HepG2 (cell line): ENCODE measurements around the gene CCDC144A. TPM values are rescaled to one million over a fixed set of nuclear protein-coding genes. Genes with fewer than 3 reads are reported as not detected.

Experiments used
- CHD4 ChIP-seq: fragments of 200-600 bp; sonication (generic); IDR thresholded peaks from 2 replicates; pipeline ENCODE4 v1.7.0; 2017; ENCODE audit warnings: mild to moderate bottlenecking, low read length, borderline replicate concordance
- HMGXB3 ChIP-seq: sonication (generic); formaldehyde crosslinking; IDR thresholded peaks from 2 replicates; pipeline ENCODE4 v1.4.0; 2020; ENCODE audit warnings: missing genetic modification reagents, borderline replicate concordance
- HNRNPK ChIP-seq: fragments of 200-400 bp; formaldehyde crosslinking; IDR thresholded peaks from 2 replicates; pipeline ENCODE4 v1.6.1; 2018; ENCODE audit warnings: low read length, low read depth, moderate library complexity, mild to moderate bottlenecking; ENCODE audit not compliant: poor library complexity, severe bottlenecking
- HOXA5 ChIP-seq: sonication (generic); formaldehyde crosslinking; IDR thresholded peaks from 2 replicates; pipeline ENCODE4 v1.4.0; 2020; ENCODE audit warnings: missing genetic modification reagents
- KLF9 ChIP-seq: IDR thresholded peaks from 2 replicates; pipeline ENCODE4 v1.6.1; 2016; ENCODE audit warnings: low read depth
- MIER2 ChIP-seq: IDR thresholded peaks from 2 replicates; pipeline ENCODE4 v1.6.1; 2016; ENCODE audit warnings: missing biosample characterization, missing genetic modification reagents
- PHF5A ChIP-seq: IDR thresholded peaks from one replicate; pipeline ENCODE4 v1.6.1; 2018; ENCODE audit warnings: low read depth, missing genetic modification reagents; ENCODE audit not compliant: unreplicated experiment
- RAD21 ChIP-seq: fragments of 450-650 bp; formaldehyde crosslinking; IDR thresholded peaks from 2 replicates; pipeline ENCODE4 v1.5.0; 2020; ENCODE audit warnings: mild to moderate bottlenecking
- SATB2 ChIP-seq: sonication (generic); formaldehyde crosslinking; IDR thresholded peaks from 2 replicates; pipeline ENCODE4 v1.5.0; 2020; ENCODE audit warnings: missing genetic modification reagents
- TBP ChIP-seq: sonication (generic); formaldehyde crosslinking; IDR thresholded peaks from 2 replicates; pipeline ENCODE4 v1.5.0; 2020; ENCODE audit warnings: missing genetic modification reagents
- TEAD2 ChIP-seq: sonication (generic); formaldehyde crosslinking; IDR thresholded peaks from 2 replicates; pipeline ENCODE4 v1.9.0; 2021; ENCODE audit warnings: missing genetic modification reagents
- THAP8 ChIP-seq: sonication (generic); formaldehyde crosslinking; IDR thresholded peaks from 2 replicates; pipeline ENCODE4 v1.5.1; 2020; ENCODE audit warnings: missing genetic modification reagents, mild to moderate bottlenecking, borderline replicate concordance
- TP53 ChIP-seq: sonication (generic); formaldehyde crosslinking; conservative IDR thresholded peaks from 2 replicates; pipeline ENCODE4 v1.4.0; 2020; ENCODE audit warnings: missing genetic modification reagents
- XRCC5 ChIP-seq: fragments of 200-400 bp; formaldehyde crosslinking; optimal IDR thresholded peaks from 2 replicates; pipeline ENCODE3; 2017; ENCODE audit warnings: mild to moderate bottlenecking, low read length
- ZBTB25 ChIP-seq: IDR thresholded peaks from 2 replicates; pipeline ENCODE4 v1.6.1; 2018; ENCODE audit warnings: missing genetic modification reagents
- ZFP36L1 ChIP-seq: sonication (generic); formaldehyde crosslinking; IDR thresholded peaks from 2 replicates; pipeline ENCODE4 v1.8.0; 2022; ENCODE audit warnings: mild to moderate bottlenecking, missing genetic modification reagents, moderate library complexity
- ZFX ChIP-seq: sonication (generic); formaldehyde crosslinking; IDR thresholded peaks from 2 replicates; pipeline ENCODE4 v1.4.0; 2020; ENCODE audit warnings: mild to moderate bottlenecking, low read depth, missing genetic modification reagents, moderate library complexity
- ZNF20 ChIP-seq: sonication (generic); formaldehyde crosslinking; IDR thresholded peaks from 2 replicates; pipeline ENCODE4 v1.4.0; 2020; ENCODE audit warnings: mild to moderate bottlenecking, moderate library complexity, missing genetic modification reagents
- ZNF260 ChIP-seq: sonication (generic); formaldehyde crosslinking; IDR thresholded peaks from 2 replicates; pipeline ENCODE4 v1.4.0; 2020; ENCODE audit warnings: missing genetic modification reagents, low read depth, mild to moderate bottlenecking, borderline replicate concordance
- ZNF335 ChIP-seq: sonication (generic); formaldehyde crosslinking; IDR thresholded peaks from 2 replicates; pipeline ENCODE4 v1.4.0; 2020; ENCODE audit warnings: missing genetic modification reagents
- ZNF44 ChIP-seq: sonication (generic); formaldehyde crosslinking; IDR thresholded peaks from 2 replicates; pipeline ENCODE4 v1.5.1; 2020; ENCODE audit warnings: mild to moderate bottlenecking, missing genetic modification reagents
- ZNF614 ChIP-seq: IDR thresholded peaks from 2 replicates; pipeline ENCODE4 v1.6.1; 2018; ENCODE audit warnings: missing biosample characterization, missing genetic modification reagents, inconsistent platforms, borderline replicate concordance
- ZNF737 ChIP-seq: sonication (generic); formaldehyde crosslinking; IDR thresholded peaks from 2 replicates; pipeline ENCODE4 v1.5.0; 2020; ENCODE audit warnings: missing genetic modification reagents, mild to moderate bottlenecking, borderline replicate concordance
- polyA plus RNA-seq, 8 experiments: library from polyadenylated mRNA; depleted of rRNA in 3 of 8; stranded (reverse) in 7 of 8; unstranded in 1 of 8; fragments of >200 nt; fragmentation: Illumina TruSeq in 4 of 8; extraction: Trizol in 4 of 8; gene quantifications; 2 replicates each; pipeline versions ENCODE4 v1.2.1 to v1.2.3, GENCODE V29; 2011 to 2016; ENCODE audit warnings: low read depth in 4 of 8, missing spikeins in 1 of 8, mixed read lengths in 1 of 8; ENCODE audit not compliant: insufficient read depth in 1 of 8
- total RNA-seq, 5 experiments: library from RNA; depleted of rRNA; stranded (reverse); fragments of >200 nt; fragmentation: Illumina TruSeq; extraction: Trizol; gene quantifications; 2 replicates each; pipeline ENCODE4 v1.2.3, GENCODE V29; 2016; ENCODE audit warnings: low read depth in 1 of 5

The CCDC144A gene
- total and polyA plus RNA-seq, 2 of the 13 experiments (the other 11 are each of a cell fraction or from before 2014, with no cell fraction given): 0.09 TPM; not detected in 1

DNA sequence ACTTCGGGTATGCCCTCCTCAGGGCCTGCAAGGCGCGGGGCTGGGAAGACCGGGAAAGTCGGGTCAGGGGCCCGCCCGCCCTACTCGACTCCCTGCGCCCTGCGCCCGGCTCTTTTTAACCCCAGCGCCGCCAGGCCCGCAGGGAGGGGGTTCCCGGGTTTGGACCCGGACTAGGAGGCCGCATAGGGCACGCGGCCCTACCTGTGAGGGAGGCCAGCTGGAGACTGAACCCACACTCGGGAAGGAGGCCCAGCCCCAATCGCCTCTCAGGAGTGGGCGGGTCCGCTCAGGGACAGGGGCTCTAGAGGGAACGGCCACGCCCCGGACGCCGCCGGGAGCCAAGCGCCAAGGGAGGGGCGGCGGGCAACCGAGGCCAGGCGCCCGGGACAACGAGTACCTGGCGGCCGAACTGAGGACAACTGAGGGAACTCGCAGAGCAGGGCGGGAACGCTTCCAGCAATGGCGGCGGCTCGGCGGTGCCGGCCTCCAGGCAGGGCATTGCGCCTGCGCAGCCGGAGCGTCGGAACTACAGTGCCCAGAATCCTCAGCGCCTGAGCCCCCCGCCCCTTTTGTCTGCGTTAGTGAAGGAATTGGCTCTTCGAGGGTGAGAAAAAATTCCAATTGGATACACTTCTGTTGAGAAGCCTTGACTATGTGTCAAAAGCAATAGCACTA, 36.5 kb upstream of the CCDC144A start, which contains the start of gene ZNF624 (continued):
- TF ChIP-seq ZNF737 (CRISPR knock-in tag) (no peak), HNRNPK (peak; percentile 45), CHD4 (no peak; the same call in 1 of the 2 replicates), MIER2 (CRISPR knock-in tag) (no peak), HMGXB3 (no peak), ZBTB25 (CRISPR knock-in tag) (peak; percentile 96), PHF5A (CRISPR knock-in tag) (no peak), THAP8 (CRISPR knock-in tag) (no peak), SATB2 (no peak), TBP (no peak), ZNF614 (CRISPR knock-in tag) (no peak; the same call in 1 of the 2 replicates), ZNF44 (CRISPR knock-in tag) (0 out of 2 replicates have a peak, but pooled peaks have one; percentile 48), RAD21 (CRISPR knock-in tag) (no peak), XRCC5 (peak; percentile 64), KLF9 (CRISPR knock-in tag) (peak; percentile 70; the same call in 1 of the 2 replicates), ZFP36L1 (CRISPR knock-in tag) (no peak), TEAD2 (CRISPR knock-in tag) (no peak; the same call in 1 of the 2 replicates), ZNF260 (CRISPR knock-in tag) (no peak), ZNF335 (CRISPR knock-in tag) (no peak), ZNF20 (CRISPR knock-in tag) (no peak), ZFX (CRISPR knock-in tag) (peak; percentile 98), TP53 (CRISPR knock-in tag) (no peak; the same call in 1 of the 2 replicates), HOXA5 (CRISPR knock-in tag) (peak; percentile 77)
